H1 (cell line): ENCODE measurements around the gene SEMA3D. TPM values are rescaled to one million over a fixed set of nuclear protein-coding genes. Genes with fewer than 3 reads are reported as not detected.

Source experiments
- CTCF ChIA-PET: fragments of 300-600 bp; sonication (Branson Sonifier 250); formaldehyde crosslinking; loops from one replicate; lab custom pipeline; 2021; ENCODE audit not compliant: partially characterized antibody; lab: Charles Lee
- POLR2A ChIA-PET: fragments of 300-600 bp; sonication (Branson Sonifier 250); formaldehyde crosslinking; loops from one replicate; lab custom pipeline; 2021; ENCODE audit warnings: inconsistent platforms; ENCODE audit not compliant: partially characterized antibody; lab: Charles Lee
- DNase-seq, 2 experiments: peaks; one replicate each; pipeline versions ENCODE4 v3.0.0 to v3.0.0-alpha.2; 2010 to 2022; ENCODE audit warnings: low spot score in 2 of 2, low read depth in 1 of 2, mixed read lengths in 1 of 2
- FAIRE-seq: peaks from 2 replicates; lab custom pipeline; 2011; peaks lifted over from hg19 to GRCh38; lab: Jason Lieb, UNC
- H2AFZ ChIP-seq: 2 replicates; pipeline ENCODE4 v1.8.1; 2012; ENCODE audit warnings: low read length, inconsistent platforms
- H2AK5ac ChIP-seq: 2 replicates; pipeline ENCODE4 v1.6.1; 2013; ENCODE audit warnings: low read depth, low read length
- H2BK120ac ChIP-seq: replicated peaks from 2 replicates; pipeline ENCODE3; 2013; ENCODE audit warnings: low read depth, low read length, inconsistent platforms
- H2BK12ac ChIP-seq: 2 replicates; pipeline ENCODE4 v1.6.1; 2013; ENCODE audit warnings: low read depth, low read length
- H2BK15ac ChIP-seq: 2 replicates; pipeline ENCODE4 v1.6.1; 2013; ENCODE audit warnings: low read length
- H2BK20ac ChIP-seq: 2 replicates; pipeline ENCODE4 v1.6.1; 2013; ENCODE audit warnings: low read length
- H2BK5ac ChIP-seq: 2 replicates; pipeline ENCODE4 v1.6.1; 2013; ENCODE audit warnings: low read depth, low read length
- H3K14ac ChIP-seq: 2 replicates; pipeline ENCODE4 v1.6.1; 2013; ENCODE audit warnings: inconsistent platforms; ENCODE audit not compliant: insufficient read length
- H3K18ac ChIP-seq: 2 replicates; pipeline ENCODE4 v1.6.1; 2013; ENCODE audit warnings: low read length; ENCODE audit errors: extremely low read depth
- H3K23ac ChIP-seq: 2 replicates; pipeline ENCODE4 v1.6.1; 2013; ENCODE audit warnings: inconsistent platforms; ENCODE audit not compliant: insufficient read length
- H3K23me2 ChIP-seq: 2 replicates; pipeline ENCODE4 v1.6.1; 2013; ENCODE audit warnings: low read depth, low read length
- H3K27ac ChIP-seq: 2 replicates; pipeline ENCODE4 v1.6.1; 2011; ENCODE audit warnings: low read depth, low read length, inconsistent platforms
- H3K27me3 ChIP-seq, 4 experiments: replicated peaks in 1 of 4; 1 replicate in 1 of 4; 2 replicates in 3 of 4; pipeline versions ENCODE4 v1.6.1 to v1.8.1; 2011 to 2013; ENCODE audit warnings: low read length in 3 of 4, mild to moderate bottlenecking in 3 of 4, inconsistent platforms in 2 of 4, mixed read lengths in 2 of 4, moderate library complexity in 1 of 4; ENCODE audit not compliant: control insufficient read depth in 3 of 4, insufficient read depth in 3 of 4; ENCODE audit errors: extremely low read depth in 1 of 4
- H3K36me3 ChIP-seq, 4 experiments: 2 replicates each; pipeline versions ENCODE4 v1.6.1 to v1.8.1; 2011 to 2013; ENCODE audit warnings: mild to moderate bottlenecking in 4 of 4, low read length in 3 of 4, moderate library complexity in 2 of 4, control low read depth in 1 of 4, inconsistent platforms in 1 of 4; ENCODE audit not compliant: insufficient read depth in 4 of 4, control insufficient read depth in 2 of 4
- H3K4ac ChIP-seq: replicated peaks from 2 replicates; pipeline ENCODE3; 2013; ENCODE audit warnings: low read length, low read depth, mixed read lengths, inconsistent platforms; ENCODE audit not compliant: insufficient read length
- H3K4me1 ChIP-seq, 4 experiments: replicated peaks in 1 of 4; 1 replicate in 1 of 4; 2 replicates in 3 of 4; pipeline versions ENCODE4 v1.6.1 to v1.8.1; 2011 to 2013; ENCODE audit warnings: low read length in 3 of 4, inconsistent platforms in 2 of 4, mixed read lengths in 1 of 4; ENCODE audit not compliant: insufficient read depth in 4 of 4, control insufficient read depth in 3 of 4
- H3K4me2 ChIP-seq, 2 experiments: 2 replicates each; pipeline versions ENCODE4 v1.6.1 to v1.8.1; 2011 to 2013; ENCODE audit warnings: low read depth in 2 of 2, low read length in 2 of 2, control low read depth in 1 of 2, inconsistent platforms in 1 of 2, mild to moderate bottlenecking in 1 of 2; ENCODE audit not compliant: insufficient read depth in 1 of 2
- H3K4me3 ChIP-seq, 4 experiments: fragments of 200-600, 300-600 bp in 1 of 4; sonication (generic), shearing (Covaris generic), sonication (Bioruptor Twin) in 1 of 4; 2 replicates each; pipeline versions ENCODE4 v1.5.1 to v1.8.1; 2011 to 2016; ENCODE audit warnings: low read length in 4 of 4, low read depth in 3 of 4, control low read depth in 2 of 4, inconsistent platforms in 2 of 4, mild to moderate bottlenecking in 2 of 4, mixed read lengths in 1 of 4, moderate library complexity in 1 of 4; ENCODE audit not compliant: insufficient read depth in 2 of 4; ENCODE audit errors: extremely low read depth in 1 of 4
- H3K56ac ChIP-seq: replicated peaks from 2 replicates; pipeline ENCODE3; 2013; ENCODE audit warnings: low read depth, mild to moderate bottlenecking, mixed read lengths, low read length, inconsistent platforms; ENCODE audit not compliant: insufficient read length
- H3K79me1 ChIP-seq: 2 replicates; pipeline ENCODE4 v1.6.1; 2013; ENCODE audit warnings: low read depth, low read length, control low read depth
- H3K79me2 ChIP-seq, 2 experiments: 2 replicates each; pipeline versions ENCODE4 v1.6.1 to v1.8.1; 2012 to 2013; ENCODE audit warnings: low read length in 2 of 2, mild to moderate bottlenecking in 2 of 2, inconsistent platforms in 1 of 2; ENCODE audit not compliant: insufficient read depth in 2 of 2, control insufficient read depth in 1 of 2
- H3K9ac ChIP-seq, 4 experiments: replicated peaks in 1 of 4; 1 replicate in 1 of 4; 2 replicates in 3 of 4; pipeline versions ENCODE4 v1.6.1 to v1.8.1; 2011 to 2013; ENCODE audit warnings: low read depth in 3 of 4, low read length in 3 of 4, control low read depth in 2 of 4, mild to moderate bottlenecking in 2 of 4, moderate library complexity in 2 of 4, inconsistent platforms in 1 of 4; ENCODE audit errors: extremely low read depth in 1 of 4
- H3K9me3 ChIP-seq, 2 experiments: 2 replicates each; pipeline versions ENCODE4 v1.6.1 to v1.8.1; 2012 to 2013; ENCODE audit warnings: mild to moderate bottlenecking in 2 of 2, moderate library complexity in 2 of 2, control low read depth in 1 of 2, inconsistent platforms in 1 of 2, low read depth in 1 of 2, low read length in 1 of 2, mixed read lengths in 1 of 2; ENCODE audit not compliant: insufficient read depth in 2 of 2
- H4K20me1 ChIP-seq, 2 experiments: replicated peaks in 1 of 2; 2 replicates each; pipeline versions ENCODE3 to v1.8.1; 2011 to 2013; ENCODE audit warnings: inconsistent platforms in 2 of 2, low read length in 2 of 2, mild to moderate bottlenecking in 1 of 2; ENCODE audit not compliant: insufficient read depth in 2 of 2, control insufficient read depth in 1 of 2
- H4K5ac ChIP-seq: 2 replicates; pipeline ENCODE4 v1.6.1; 2013; ENCODE audit warnings: low read length, low read depth, mixed read lengths, inconsistent platforms; ENCODE audit not compliant: insufficient read length
- H4K8ac ChIP-seq: 2 replicates; pipeline ENCODE4 v1.8.0; 2013; ENCODE audit warnings: mild to moderate bottlenecking, moderate library complexity, low read length, inconsistent platforms; ENCODE audit not compliant: insufficient read depth; ENCODE audit errors: extremely low read depth
- H4K91ac ChIP-seq: replicated peaks from 2 replicates; pipeline ENCODE3; 2013; ENCODE audit warnings: low read length, mixed read lengths, inconsistent platforms; ENCODE audit not compliant: insufficient read length
- CBX8 ChIP-seq: fragments of 300-800, 300-1000 bp; sonication (generic); IDR thresholded peaks from 2 replicates; pipeline ENCODE4 v1.7.1; 2016; ENCODE audit warnings: low read depth, low read length, borderline replicate concordance
- FOSL1 ChIP-seq: IDR thresholded peaks from 2 replicates; pipeline ENCODE4 v1.6.1; 2011; ENCODE audit warnings: mild to moderate bottlenecking, low read depth, low read length, moderate library complexity; ENCODE audit not compliant: insufficient read depth
- GTF2F1 ChIP-seq: IDR thresholded peaks from 2 replicates; pipeline ENCODE4 v1.6.1; 2012; ENCODE audit warnings: low read depth, low read length, improper control_type of control experiment, borderline replicate concordance
- JUN ChIP-seq: IDR thresholded peaks from 2 replicates; pipeline ENCODE4 v1.6.1; 2011; ENCODE audit warnings: low read depth, mild to moderate bottlenecking, improper control_type of control experiment, low read length
- MAFK ChIP-seq: IDR thresholded peaks from 2 replicates; pipeline ENCODE4 v1.6.1; 2012; ENCODE audit warnings: low read depth, mild to moderate bottlenecking, improper control_type of control experiment, low read length
- RXRA ChIP-seq: IDR thresholded peaks from 2 replicates; pipeline ENCODE4 v1.6.1; 2011; ENCODE audit warnings: low read depth, mild to moderate bottlenecking, low read length, moderate library complexity; ENCODE audit not compliant: insufficient read depth
- SIN3A ChIP-seq, 2 experiments: IDR thresholded peaks in 1 of 2; conservative IDR thresholded peaks in 1 of 2; 2 replicates each; pipeline ENCODE4 v1.6.1; 2011 to 2012; ENCODE audit warnings: low read length in 2 of 2, improper control_type of control experiment in 1 of 2, low read depth in 1 of 2, mild to moderate bottlenecking in 1 of 2
- SIRT6 ChIP-seq: IDR thresholded peaks from one replicate; pipeline ENCODE4 v1.7.1; 2012; ENCODE audit warnings: low read length, inconsistent platforms
- TEAD4 ChIP-seq: IDR thresholded peaks from 2 replicates; pipeline ENCODE4 v1.6.1; 2012; ENCODE audit warnings: low read depth, low read length, inconsistent platforms, mixed read lengths
- WGBS, 2 experiments: shearing (Covaris generic) in 1 of 2; methylation state at CpG; one replicate each; pipeline versions ENCODE4 v1.1.6 to v1.1.7; 2013 to 2015; ENCODE audit warnings: low lambda C conversion rate in 2 of 2, mixed read lengths in 2 of 2, inconsistent platforms in 1 of 2, low coverage in 1 of 2, missing lambda C conversion rate in 1 of 2; ENCODE audit not compliant: insufficient replicate concordance in 2 of 2, insufficient coverage in 1 of 2, insufficient read length in 1 of 2; ENCODE audit errors: extremely low coverage in 1 of 2, missing lambda C conversion rate in 1 of 2; 5-methylcytosine and 5-hydroxymethylcytosine counted together
- polyA plus RNA-seq, 7 experiments: library from polyadenylated mRNA; depleted of rRNA in 3 of 7; stranded (reverse) in 5 of 7; unstranded in 2 of 7; fragments of >200 nt in 5 of 7; fragments of 200-250 nt in 2 of 7; gene quantifications; 1 replicate in 5 of 7; 2 replicates in 1 of 7; 4 replicates in 1 of 7; pipeline versions ENCODE4 v1.2.1 to v1.2.3, GENCODE V29; 2011 to 2013; ENCODE audit warnings: missing spikeins in 2 of 7, mixed read lengths in 2 of 7
- total RNA-seq: library from RNA; stranded (reverse); fragmentation: NEBNext Ultra II Directional; extraction: Animal tissue kit (Norgen Biotek cat#: 25700); gene quantifications from 2 replicates; pipeline ENCODE4 v1.2.1, GENCODE V29; 2021
- TF ChIP-seq, protein P1 (sequence below): IDR thresholded peaks from 2 replicates; pipeline ENCODE4 v1.6.1; 2011; ENCODE audit warnings: low read length, improper control_type of control experiment
- TF ChIP-seq, protein P2 (sequence below): IDR thresholded peaks from 2 replicates; pipeline ENCODE4 v1.6.1; 2012; ENCODE audit warnings: inconsistent platforms

The SEMA3D gene
- total and polyA plus RNA-seq, 2 of the 8 experiments (the other 6 are each of a cell fraction or from before 2014, with no cell fraction given), result 1.6 to 3.5 TPM

DNA sequence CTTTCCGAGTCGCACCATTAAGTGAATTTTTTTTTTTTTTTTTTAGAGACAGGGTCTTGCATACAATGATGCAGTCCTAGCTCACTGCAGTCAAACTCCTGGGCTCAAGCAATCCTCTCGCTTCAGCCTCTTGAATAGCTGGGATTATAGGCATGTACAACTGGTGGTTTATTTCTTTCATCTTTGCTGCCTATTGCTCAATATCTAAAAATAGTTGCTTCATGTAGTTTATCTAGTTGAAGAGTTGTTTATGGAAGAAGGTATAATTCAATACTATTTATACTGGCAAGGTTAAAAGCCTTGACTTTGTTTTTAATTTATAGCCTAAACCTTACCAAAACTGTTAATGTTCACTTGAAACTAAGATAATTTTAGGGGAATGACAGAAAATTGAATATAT lies 66.9 kb downstream of the SEMA3D start:
- Histone ChIP-seq H2BK5ac (no peak overlapping the region), H3K4ac (no peak overlapping the region), H2BK20ac (no peak overlapping the region), H2BK120ac (no peak overlapping the region), H4K5ac (no peak overlapping the region), H3K36me3 (no peaks in the 10 kb centered on the region), H3K9me3 (no peaks in the 10 kb centered on the region), H3K9ac (no peak overlapping the region), H3K23ac (no peak overlapping the region), H3K56ac (no peak overlapping the region), H3K4me1 (no peaks in the 10 kb centered on the region), H3K4me3 (no peak overlapping the region), H2BK15ac (no peak overlapping the region), H4K91ac (no peak overlapping the region), H4K20me1 (no peaks in the 10 kb centered on the region), H2AFZ (no peak overlapping the region), H4K8ac (no peak overlapping the region), H3K27ac (no peak overlapping the region), H3K18ac (no peak overlapping the region), H3K79me2 (no peaks in the 10 kb centered on the region), H2AK5ac (no peak overlapping the region), H2BK12ac (no peak overlapping the region), H3K79me1 (no peaks in the 10 kb centered on the region), H3K14ac (no peak overlapping the region), H3K27me3 (no peaks in the 10 kb centered on the region), H3K23me2 (no peaks in the 10 kb centered on the region), H3K4me2 (no peak overlapping the region)
- no peak for DNase-seq
- ChIA-PET CTCF (no interaction called here), POLR2A (no interaction called here)
- TF ChIP-seq SIRT6, result no peak
- TF ChIP-seq, protein P1, sequence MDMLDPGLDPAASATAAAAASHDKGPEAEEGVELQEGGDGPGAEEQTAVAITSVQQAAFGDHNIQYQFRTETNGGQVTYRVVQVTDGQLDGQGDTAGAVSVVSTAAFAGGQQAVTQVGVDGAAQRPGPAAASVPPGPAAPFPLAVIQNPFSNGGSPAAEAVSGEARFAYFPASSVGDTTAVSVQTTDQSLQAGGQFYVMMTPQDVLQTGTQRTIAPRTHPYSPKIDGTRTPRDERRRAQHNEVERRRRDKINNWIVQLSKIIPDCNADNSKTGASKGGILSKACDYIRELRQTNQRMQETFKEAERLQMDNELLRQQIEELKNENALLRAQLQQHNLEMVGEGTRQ, result no peak
- no peak for TF ChIP-seq FOSL1
- TF ChIP-seq RXRA, result no peak
- no peak for TF ChIP-seq JUN
- TF ChIP-seq, protein P2, sequence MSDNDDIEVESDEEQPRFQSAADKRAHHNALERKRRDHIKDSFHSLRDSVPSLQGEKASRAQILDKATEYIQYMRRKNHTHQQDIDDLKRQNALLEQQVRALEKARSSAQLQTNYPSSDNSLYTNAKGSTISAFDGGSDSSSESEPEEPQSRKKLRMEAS, result no peak
- no peak for TF ChIP-seq TEAD4
- TF ChIP-seq GTF2F1, result no peak
- no peak for TF ChIP-seq SIN3A (conservative IDR thresholded peaks at IDR 0.05 in 1 of 2, IDR thresholded peaks at IDR 0.05 in 1 of 2; ENCODE audit: low read depth in 1 of 2, low read length in 2 of 2)
- TF ChIP-seq CBX8, result no peak
- TF ChIP-seq MAFK, result no peak
- no peak for FAIRE-seq
- WGBS, 2 experiments, result 91% methylated on average over 3 of the region's 3 CpGs; no CpG with 5 or more reads in 1 of the 2 experiments
